B cell (primary cell): ENCODE data around the gene NRK. TPM values are rescaled to one million over a fixed set of nuclear protein-coding genes. Genes with fewer than 3 reads are reported as not detected.
"Not testable (repeated sequence)": the region's sequence is repeated elsewhere in the genome, so short reads cannot be mapped to it uniquely, and the experiment has no call there.

Experiments used
- ATAC-seq: fragments of 200-7000 bp; cut with Tn5 transposase; one replicate; pipeline ENCODE4 v1.10.0; 2021; ENCODE audit warnings: low read depth, mild to moderate bottlenecking, moderate number of reproducible peaks, moderate library complexity
- CTCF ChIA-PET: fragments of 350-600 bp; sonication (Branson Sonifier 250); formaldehyde crosslinking; loops from one replicate; lab custom pipeline; 2021; ENCODE audit warnings: antibody characterized with exemption, inconsistent platforms; lab: Charles Lee
- POLR2A ChIA-PET: fragments of 350-600 bp; sonication (Branson Sonifier 250); formaldehyde crosslinking; loops from one replicate; lab custom pipeline; 2021; ENCODE audit warnings: antibody characterized with exemption; lab: Charles Lee
- DNase-seq: peaks from one replicate; pipeline ENCODE4 v3.0.0; 2013
- H2AFZ ChIP-seq: 2 replicates; pipeline ENCODE4 v1.6.1; 2012; ENCODE audit warnings: mild to moderate bottlenecking, low read depth, low read length; ENCODE audit not compliant: insufficient read depth, poor library complexity, severe bottlenecking
- H3K27ac ChIP-seq, 2 donors: 1 replicate in 1 of 2; 2 replicates in 1 of 2; pipeline ENCODE4 v1.5.1; 2012 to 2013; ENCODE audit warnings: low read length in 2 of 2, mild to moderate bottlenecking in 2 of 2, moderate library complexity in 1 of 2
- H3K27me3 ChIP-seq, 4 experiments: fragments of 200-600 bp in 1 of 4; sonication (generic) in 1 of 4; replicated peaks in 1 of 4; 1 replicate in 2 of 4; 2 replicates in 2 of 4; pipeline versions ENCODE4 v1.6.1 to v1.7.0; 2013 to 2016; ENCODE audit warnings: low read length in 3 of 4, mild to moderate bottlenecking in 2 of 4, mixed read lengths in 1 of 4, moderate library complexity in 1 of 4; ENCODE audit not compliant: insufficient read depth in 4 of 4, control insufficient read depth in 3 of 4; ENCODE audit errors: control extremely low read depth in 1 of 4
- H3K36me3 ChIP-seq, 2 experiments: replicated peaks in 1 of 2; 1 replicate in 1 of 2; 2 replicates in 1 of 2; pipeline versions ENCODE4 v1.6.1 to v1.7.1; 2013; ENCODE audit warnings: low read length in 1 of 2; ENCODE audit not compliant: insufficient read depth in 2 of 2, control insufficient read depth in 1 of 2; ENCODE audit errors: control extremely low read depth in 1 of 2, extremely low read depth in 1 of 2
- H3K4me1 ChIP-seq, 2 donors: fragments of 200-600 bp in 1 of 2; sonication (generic) in 1 of 2; 1 replicate in 1 of 2; 2 replicates in 1 of 2; pipeline versions ENCODE4 v1.5.1 to v1.6.1; 2013 to 2017; ENCODE audit warnings: low read length in 2 of 2; ENCODE audit not compliant: control insufficient read depth in 2 of 2, insufficient read depth in 2 of 2
- H3K4me2 ChIP-seq: replicated peaks from 2 replicates; pipeline ENCODE3; 2012; ENCODE audit warnings: mild to moderate bottlenecking, low read depth, low read length; ENCODE audit not compliant: poor library complexity, severe bottlenecking
- H3K4me3 ChIP-seq, 5 experiments: fragments of 200-600 bp in 1 of 5; sonication (generic) in 1 of 5; 1 replicate in 3 of 5; 2 replicates in 2 of 5; pipeline versions ENCODE4 v1.5.1 to v1.7.0; 2011 to 2016; ENCODE audit warnings: low read length in 4 of 5, mild to moderate bottlenecking in 4 of 5, low read depth in 2 of 5, control low read depth in 1 of 5, moderate library complexity in 1 of 5; ENCODE audit not compliant: insufficient read depth in 1 of 5; ENCODE audit errors: control extremely low read depth in 1 of 5, extremely low read depth in 1 of 5
- H3K79me2 ChIP-seq: fragments of 200-600 bp; sonication (generic); one replicate; pipeline ENCODE4 v1.6.0; 2016; ENCODE audit warnings: low read length; ENCODE audit not compliant: control insufficient read depth, insufficient read depth
- H3K9ac ChIP-seq: fragments of 200-600 bp; sonication (generic); 2 replicates; pipeline ENCODE4 v1.6.1; 2017; ENCODE audit warnings: mild to moderate bottlenecking, low read length, moderate library complexity
- H3K9me3 ChIP-seq, 3 donors: one replicate each; pipeline versions ENCODE4 v1.6.1 to v1.7.1; 2013; ENCODE audit warnings: low read length in 2 of 3; ENCODE audit not compliant: control insufficient read depth in 2 of 3, insufficient read depth in 1 of 3; ENCODE audit errors: control extremely low read depth in 1 of 3
- H4K20me1 ChIP-seq: 2 replicates; pipeline ENCODE4 v1.6.0; 2012; ENCODE audit warnings: mild to moderate bottlenecking, low read length; ENCODE audit not compliant: insufficient read depth, control insufficient read depth, poor library complexity, severe bottlenecking
- H3K27ac Mint-ChIP-seq: one replicate; pipeline ENCODE4 v1.8.0; 2021; ENCODE audit warnings: mixed read lengths
- H3K27me3 Mint-ChIP-seq: one replicate; pipeline ENCODE4 v1.8.0; 2021; ENCODE audit warnings: mixed read lengths
- H3K4me1 Mint-ChIP-seq: one replicate; pipeline ENCODE4 v1.8.0; 2021; ENCODE audit warnings: mixed read lengths
- H3K4me3 Mint-ChIP-seq: one replicate; pipeline ENCODE4 v1.8.0; 2021; ENCODE audit warnings: mixed read lengths
- H3K9me3 Mint-ChIP-seq: one replicate; pipeline ENCODE4 v1.8.0; 2022; ENCODE audit warnings: mixed read lengths; ENCODE audit not compliant: insufficient read depth
- CTCF ChIP-seq: fragments of 200-600 bp; IDR thresholded peaks from one replicate; pipeline ENCODE4 v1.8.0; 2022; ENCODE audit warnings: antibody characterized with exemption, mild to moderate bottlenecking
- EZH2 ChIP-seq: IDR thresholded peaks from 2 replicates; pipeline ENCODE4 v1.6.1; 2012; ENCODE audit warnings: borderline replicate concordance, low read depth, mild to moderate bottlenecking, moderate library complexity, low read length; ENCODE audit not compliant: insufficient read depth, poor library complexity, severe bottlenecking
- WGBS: methylation state at CpG from one replicate; pipeline ENCODE4 v1.1.5; 2013; ENCODE audit warnings: missing lambda C conversion rate; ENCODE audit not compliant: insufficient coverage; 5-methylcytosine and 5-hydroxymethylcytosine counted together
- intact Hi-C: fragments of 100-400 bp; cut with micrococcal nuclease; formaldehyde crosslinking; loops from one replicate; pipeline ENCODE4 v1.10.0; 2022
- polyA plus RNA-seq: library from polyadenylated mRNA; depleted of rRNA; stranded (reverse); fragments of >200 nt; gene quantifications from 2 replicates; pipeline ENCODE4 v1.2.3, GENCODE V29; 2012
- total RNA-seq, 2 donors: library from RNA; stranded (reverse); fragments of 120-200 nt in 1 of 2; gene quantifications; 1 replicate in 1 of 2; 2 replicates in 1 of 2; pipeline versions ENCODE4 v1.2.3 to v1.2.4, GENCODE V29; 2013 to 2022

The NRK gene
- total and polyA plus RNA-seq, 2 donors (not counting 1 experiment from before 2014, with no cell fraction given) = not detected

- CTCF ChIA-PET = no interaction called here
These were observed 177.0 kb downstream of the NRK start for GRCh38 chrX:105999294-105999693.

GRCh38 chrX:106000203-106000602, 177.9 kb downstream of the NRK start:
- H3K27me3 Mint-ChIP-seq = no peaks in the 10 kb centered on the region
- no peak overlapping the region for H3K4me3 Mint-ChIP-seq

More at GRCh38 chrX:105999294-105999693, 177.0 kb downstream of the NRK start:
- no peak overlapping the region for H3K27ac ChIP-seq
- H3K4me3 Mint-ChIP-seq = no peak overlapping the region
- H2AFZ ChIP-seq = no peak overlapping the region
- no peaks in the 10 kb centered on the region for H3K9me3 ChIP-seq
- H3K27me3 ChIP-seq = no peaks in the 10 kb centered on the region
- no peaks in the 10 kb centered on the region for H3K4me1 Mint-ChIP-seq
- POLR2A ChIA-PET = no interaction called here
- 40% methylated on average over 1 of the region's 1 CpG for WGBS
- no peak overlapping the region for H3K4me2 ChIP-seq
- no peak overlapping the region for H3K9ac ChIP-seq
- TF ChIP-seq CTCF = no peak
- no peak for TF ChIP-seq EZH2
- H3K27ac Mint-ChIP-seq = no peak overlapping the region
- no peak overlapping the region for H3K4me3 ChIP-seq
- no peak for ATAC-seq
- H3K79me2 ChIP-seq = no peaks in the 10 kb centered on the region
- DNase-seq = no peak
- no peaks in the 10 kb centered on the region for H3K36me3 ChIP-seq
- no peaks in the 10 kb centered on the region for H3K4me1 ChIP-seq
- intact Hi-C loops = no loop called here
- no peaks in the 10 kb centered on the region for H3K27me3 Mint-ChIP-seq
- no peaks in the 10 kb centered on the region for H3K9me3 Mint-ChIP-seq
- no peaks in the 10 kb centered on the region for H4K20me1 ChIP-seq

GRCh38 chrX:106000609-106001008, 178.3 kb downstream of the NRK start:
- H3K4me3 Mint-ChIP-seq, H3K9me3 ChIP-seq, DNase-seq, ATAC-seq, H3K4me3 ChIP-seq, H3K27ac Mint-ChIP-seq, H3K4me2 ChIP-seq, H3K36me3 ChIP-seq, CTCF ChIA-PET, H3K4me1 ChIP-seq, H3K79me2 ChIP-seq, intact Hi-C loops, H3K9me3 Mint-ChIP-seq, H3K27me3 ChIP-seq, H2AFZ ChIP-seq, H3K27ac ChIP-seq, H3K4me1 Mint-ChIP-seq, H3K27me3 Mint-ChIP-seq, H4K20me1 ChIP-seq, H3K9ac ChIP-seq, POLR2A ChIA-PET: not testable (repeated sequence)
- WGBS = 100% methylated on average over 1 of the region's 5 CpGs

More at GRCh38 chrX:106000203-106000602, 177.9 kb downstream of the NRK start:
- no peaks in the 10 kb centered on the region for H4K20me1 ChIP-seq
- no peaks in the 10 kb centered on the region for H3K27me3 ChIP-seq
- no peak overlapping the region for H3K27ac ChIP-seq
- H2AFZ ChIP-seq = no peak overlapping the region
- TF ChIP-seq CTCF = no peak
- no peak for TF ChIP-seq EZH2
- ATAC-seq (no peak), DNase-seq (no peak)
- H3K4me1 Mint-ChIP-seq = no peaks in the 10 kb centered on the region
- intact Hi-C loops = no loop called here
- ChIA-PET CTCF (no interaction called here), POLR2A (no interaction called here)
- H3K79me2 ChIP-seq = no peaks in the 10 kb centered on the region
- H3K36me3 ChIP-seq = no peaks in the 10 kb centered on the region
- no peak overlapping the region for H3K27ac Mint-ChIP-seq
- H3K9me3 Mint-ChIP-seq = no peaks in the 10 kb centered on the region
- H3K4me2 ChIP-seq = no peak overlapping the region
- H3K4me3 ChIP-seq = no peak overlapping the region
- no peaks in the 10 kb centered on the region for H3K4me1 ChIP-seq
- no peaks in the 10 kb centered on the region for H3K9me3 ChIP-seq
- no peak overlapping the region for H3K9ac ChIP-seq
